ENCODE results near the gene GPR180.

The GPR180 gene

GRCh38 chr13:94601446-94602431, at the start of gene GPR180:
TSS of gene GPR180 (plus strand) at chr13:94601857. CDS start at chr13:94601928, 71 bp downstream.
- peak; percentile 51 to 82 (median 68) for DNase-seq (ENCODE audit: low read depth in 2 of 3, low spot score in 2 of 3)

GRCh38 chr13:94552095-94552494, 49.6 kb upstream of the GPR180 start:
- no peak for DNase-seq (ENCODE audit: low read depth in 2 of 3, low spot score in 2 of 3)

GRCh38 chr13:94553766-94554165, 47.9 kb upstream of the GPR180 start:
- no peak for DNase-seq (ENCODE audit: low read depth in 2 of 3, low spot score in 2 of 3)

- no peak for DNase-seq (ENCODE audit: low read depth in 2 of 3, low spot score in 2 of 3)
Measured at GRCh38 chr13:94556041-94556440, 45.6 kb upstream of the GPR180 start.

GRCh38 chr13:94556621-94557020, 45.0 kb upstream of the GPR180 start:
- DNase-seq (ENCODE audit: low read depth in 2 of 3, low spot score in 2 of 3) = no peak

- no peak for DNase-seq (ENCODE audit: low read depth in 2 of 3, low spot score in 2 of 3)
Measured at GRCh38 chr13:94557684-94558235, 43.9 kb upstream of the GPR180 start.

- DNase-seq (ENCODE audit: low read depth in 2 of 3, low spot score in 2 of 3) = no peak
Measured at GRCh38 chr13:94558716-94559115, 42.9 kb upstream of the GPR180 start.

- DNase-seq (ENCODE audit: low read depth in 2 of 3, low spot score in 2 of 3) = no peak
Measured at GRCh38 chr13:94559222-94559795, 42.3 kb upstream of the GPR180 start.

- DNase-seq (ENCODE audit: low read depth in 2 of 3, low spot score in 2 of 3) = no peak
Measured at GRCh38 chr13:94560116-94560515, 41.5 kb upstream of the GPR180 start.

- no peak for DNase-seq (ENCODE audit: low read depth in 2 of 3, low spot score in 2 of 3)
Measured at GRCh38 chr13:94561126-94561525, 40.5 kb upstream of the GPR180 start.

GRCh38 chr13:94567581-94567980, 34.1 kb upstream of the GPR180 start:
- no peak for DNase-seq (ENCODE audit: low read depth in 2 of 3, low spot score in 2 of 3)

GRCh38 chr13:94568443-94568842, 33.2 kb upstream of the GPR180 start:
- no peak for DNase-seq (ENCODE audit: low read depth in 2 of 3, low spot score in 2 of 3)

- no peak for DNase-seq (ENCODE audit: low read depth in 2 of 3, low spot score in 2 of 3)
Measured at GRCh38 chr13:94569615-94570014, 32.0 kb upstream of the GPR180 start.

GRCh38 chr13:94579063-94579462, 22.6 kb upstream of the GPR180 start:
- DNase-seq (ENCODE audit: low read depth in 2 of 3, low spot score in 2 of 3) = no peak

GRCh38 chr13:94583926-94584325, 17.7 kb upstream of the GPR180 start:
- DNase-seq (ENCODE audit: low read depth in 2 of 3, low spot score in 2 of 3) = no peak

- no peak for DNase-seq (ENCODE audit: low read depth in 2 of 3, low spot score in 2 of 3)
Measured at GRCh38 chr13:94585543-94586101, 16.0 kb upstream of the GPR180 start.

GRCh38 chr13:94586371-94586770, 15.3 kb upstream of the GPR180 start:
- DNase-seq (ENCODE audit: low read depth in 2 of 3, low spot score in 2 of 3) = no peak

GRCh38 chr13:94588541-94588940, 13.1 kb upstream of the GPR180 start:
- DNase-seq (ENCODE audit: low read depth in 2 of 3, low spot score in 2 of 3) = no peak

- no peak for DNase-seq (ENCODE audit: low read depth in 2 of 3, low spot score in 2 of 3)
Measured at GRCh38 chr13:94590744-94591143, 10.9 kb upstream of the GPR180 start.

GRCh38 chr13:94595001-94595949, 6.4 kb upstream of the GPR180 start:
- no peak for DNase-seq (ENCODE audit: low read depth in 2 of 3, low spot score in 2 of 3)

Measured in activated CD8-positive, alpha-beta memory T cell treated with anti-CD3 and anti-CD28 coated beads for 48 hours (primary cell).